WTC11 (cell line): Measurements from ENCODE around the gene BLOC1S1. TPM values are rescaled to one million over a fixed set of nuclear protein-coding genes. Genes with fewer than 3 reads are reported as not detected.

Experiments
- ATAC-seq: fragments of 200-7000 bp; cut with Tn5 transposase; 2 replicates; pipeline ENCODE4 v1.10.0; 2021; ENCODE audit warnings: mild to moderate bottlenecking, moderate library complexity
- CTCF ChIA-PET: fragments of 300-600 bp; sonication (Branson Sonifier 250); formaldehyde crosslinking; loops from one replicate; lab custom pipeline; 2021; ENCODE audit warnings: antibody characterized with exemption; lab: Charles Lee
- POLR2A ChIA-PET: fragments of 350-600 bp; sonication (Branson Sonifier 250); formaldehyde crosslinking; loops from one replicate; lab custom pipeline; 2021; ENCODE audit warnings: antibody characterized with exemption; lab: Charles Lee
- DNase-seq: peaks from one replicate; pipeline ENCODE4 v3.0.0; 2021; ENCODE audit warnings: low spot score
- H3K27ac Mint-ChIP-seq: 2 replicates; pipeline ENCODE4 v1.8.0; 2021; ENCODE audit warnings: mixed read lengths
- H3K27me3 Mint-ChIP-seq: 2 replicates; pipeline ENCODE4 v1.8.0; 2021; ENCODE audit warnings: low read depth, mild to moderate bottlenecking, moderate library complexity, mixed read lengths
- H3K36me3 Mint-ChIP-seq: 2 replicates; pipeline ENCODE4 v1.8.0; 2021; ENCODE audit warnings: mixed read lengths
- H3K4me1 Mint-ChIP-seq: 2 replicates; pipeline ENCODE4 v1.8.0; 2022; ENCODE audit warnings: mixed read lengths
- H3K4me3 Mint-ChIP-seq: 2 replicates; pipeline ENCODE4 v1.8.0; 2021; ENCODE audit warnings: mild to moderate bottlenecking, moderate library complexity, mixed read lengths
- H3K9me3 Mint-ChIP-seq: 2 replicates; pipeline ENCODE4 v1.8.0; 2021; ENCODE audit warnings: mixed read lengths
- ARID4B ChIP-seq: sonication (generic); formaldehyde crosslinking; IDR thresholded peaks from 2 replicates; pipeline ENCODE4 v1.8.0; 2023; ENCODE audit warnings: missing genetic modification reagents, mild to moderate bottlenecking, borderline replicate concordance
- CBFB ChIP-seq: sonication (generic); formaldehyde crosslinking; IDR thresholded peaks from 2 replicates; pipeline ENCODE4 v1.8.1; 2022; ENCODE audit warnings: mild to moderate bottlenecking, low read depth, missing genetic modification reagents
- ESRRA ChIP-seq: sonication (generic); formaldehyde crosslinking; IDR thresholded peaks from 2 replicates; pipeline ENCODE4 v1.8.1; 2022; ENCODE audit warnings: mild to moderate bottlenecking, missing genetic modification reagents, borderline replicate concordance
- KAT7 ChIP-seq: sonication (generic); formaldehyde crosslinking; IDR thresholded peaks from 2 replicates; pipeline ENCODE4 v1.8.1; 2023; ENCODE audit warnings: missing genetic modification reagents, mild to moderate bottlenecking, borderline replicate concordance
- RELA ChIP-seq: sonication (generic); formaldehyde crosslinking; IDR thresholded peaks from 2 replicates; pipeline ENCODE4 v1.8.1; 2022; ENCODE audit warnings: missing genetic modification reagents, mild to moderate bottlenecking, borderline replicate concordance
- RORB ChIP-seq: fragments of 250-450 bp; sonication (Bioruptor Pico); IDR thresholded peaks from 2 replicates; pipeline ENCODE4 v1.9.0; 2021; ENCODE audit warnings: mild to moderate bottlenecking
- ZNF121 ChIP-seq: sonication (generic); formaldehyde crosslinking; IDR thresholded peaks from 2 replicates; pipeline ENCODE4 v1.8.0; 2023; ENCODE audit warnings: missing genetic modification reagents
- ZNF281 ChIP-seq: sonication (generic); formaldehyde crosslinking; IDR thresholded peaks from 2 replicates; pipeline ENCODE4 v1.8.0; 2023; ENCODE audit warnings: mild to moderate bottlenecking, missing genetic modification reagents
- total RNA-seq: library from RNA; stranded (reverse); gene quantifications from 3 replicates; pipeline ENCODE4 v1.2.3, GENCODE V29; 2021
- TF ChIP-seq, protein P1 (sequence below): sonication (generic); formaldehyde crosslinking; IDR thresholded peaks from 2 replicates; pipeline ENCODE4 v1.8.1; 2023; ENCODE audit warnings: mild to moderate bottlenecking, missing genetic modification reagents, moderate library complexity
- TF ChIP-seq, protein P2 (sequence below): sonication (generic); formaldehyde crosslinking; IDR thresholded peaks from 2 replicates; pipeline ENCODE4 v1.8.1; 2022; ENCODE audit warnings: mild to moderate bottlenecking, moderate library complexity, missing genetic modification reagents
- TF ChIP-seq, protein P3 (sequence below): sonication (generic); formaldehyde crosslinking; IDR thresholded peaks from 2 replicates; pipeline ENCODE4 v1.8.1; 2022; ENCODE audit warnings: low read depth, mild to moderate bottlenecking, moderate library complexity, missing genetic modification reagents, borderline replicate concordance

The BLOC1S1 gene
- total RNA-seq, 1 experiment from 2014 or later: 81.9 TPM

DNA sequence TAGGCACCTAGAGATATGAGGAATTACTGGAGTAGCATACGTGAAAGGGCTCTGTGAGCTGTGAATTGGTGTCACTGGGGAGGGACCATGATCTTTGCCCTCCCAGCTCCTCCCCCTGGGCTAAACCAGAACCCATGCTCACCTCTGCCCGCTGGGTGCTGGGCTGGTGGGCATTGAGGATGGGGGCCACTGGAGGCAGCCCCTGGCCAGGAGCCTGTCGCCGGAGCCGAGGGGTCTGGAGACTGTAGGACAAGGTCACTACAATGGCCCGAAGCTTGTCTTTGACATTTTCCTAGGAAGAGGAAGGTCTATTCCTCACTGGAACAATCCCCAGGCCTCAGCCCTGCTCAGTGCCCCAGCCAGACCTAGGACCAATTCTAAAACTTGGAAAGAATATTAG is 19.7 kb upstream of the BLOC1S1 start:
- Mint-ChIP-seq H3K27me3 (no peaks in the 10 kb centered on the region), H3K9me3 (no peaks in the 10 kb centered on the region), H3K36me3 (peaks cover 22% of the 10 kb centered on the region), H3K4me1 (no peaks in the 10 kb centered on the region), H3K4me3 (no peak overlapping the region), H3K27ac (no peak overlapping the region)
- ChIA-PET CTCF (interaction anchor here (1.4 to 3.1 kb wide), 2 partner anchors 10 to 15 kb away, joined by 5 to 27 read pairs; partner anchors contain the start of gene ITGA7), POLR2A (interaction anchor here (0.5 kb wide), 1 partner anchor 34 kb away, joined by 3 read pairs; no protein-coding TSS in a partner anchor)
- no peak for DNase-seq
- TF ChIP-seq, protein P1, sequence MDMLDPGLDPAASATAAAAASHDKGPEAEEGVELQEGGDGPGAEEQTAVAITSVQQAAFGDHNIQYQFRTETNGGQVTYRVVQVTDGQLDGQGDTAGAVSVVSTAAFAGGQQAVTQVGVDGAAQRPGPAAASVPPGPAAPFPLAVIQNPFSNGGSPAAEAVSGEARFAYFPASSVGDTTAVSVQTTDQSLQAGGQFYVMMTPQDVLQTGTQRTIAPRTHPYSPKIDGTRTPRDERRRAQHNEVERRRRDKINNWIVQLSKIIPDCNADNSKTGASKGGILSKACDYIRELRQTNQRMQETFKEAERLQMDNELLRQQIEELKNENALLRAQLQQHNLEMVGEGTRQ: no peak
- TF ChIP-seq, protein P2, sequence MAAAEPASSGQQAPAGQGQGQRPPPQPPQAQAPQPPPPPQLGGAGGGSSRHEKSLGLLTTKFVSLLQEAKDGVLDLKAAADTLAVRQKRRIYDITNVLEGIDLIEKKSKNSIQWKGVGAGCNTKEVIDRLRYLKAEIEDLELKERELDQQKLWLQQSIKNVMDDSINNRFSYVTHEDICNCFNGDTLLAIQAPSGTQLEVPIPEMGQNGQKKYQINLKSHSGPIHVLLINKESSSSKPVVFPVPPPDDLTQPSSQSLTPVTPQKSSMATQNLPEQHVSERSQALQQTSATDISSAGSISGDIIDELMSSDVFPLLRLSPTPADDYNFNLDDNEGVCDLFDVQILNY: no peak
- TF ChIP-seq ESRRA (CRISPR knock-in tag) (no peak), ZNF281 (CRISPR knock-in tag) (no peak), RORB (CRISPR knock-in tag) (no peak), CBFB (no peak), RELA (CRISPR knock-in tag) (no peak)
- TF ChIP-seq, protein P3, sequence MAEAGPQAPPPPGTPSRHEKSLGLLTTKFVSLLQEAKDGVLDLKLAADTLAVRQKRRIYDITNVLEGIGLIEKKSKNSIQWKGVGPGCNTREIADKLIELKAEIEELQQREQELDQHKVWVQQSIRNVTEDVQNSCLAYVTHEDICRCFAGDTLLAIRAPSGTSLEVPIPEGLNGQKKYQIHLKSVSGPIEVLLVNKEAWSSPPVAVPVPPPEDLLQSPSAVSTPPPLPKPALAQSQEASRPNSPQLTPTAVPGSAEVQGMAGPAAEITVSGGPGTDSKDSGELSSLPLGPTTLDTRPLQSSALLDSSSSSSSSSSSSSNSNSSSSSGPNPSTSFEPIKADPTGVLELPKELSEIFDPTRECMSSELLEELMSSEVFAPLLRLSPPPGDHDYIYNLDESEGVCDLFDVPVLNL (CRISPR knock-in tag): no peak
- no peak for ATAC-seq

DNA sequence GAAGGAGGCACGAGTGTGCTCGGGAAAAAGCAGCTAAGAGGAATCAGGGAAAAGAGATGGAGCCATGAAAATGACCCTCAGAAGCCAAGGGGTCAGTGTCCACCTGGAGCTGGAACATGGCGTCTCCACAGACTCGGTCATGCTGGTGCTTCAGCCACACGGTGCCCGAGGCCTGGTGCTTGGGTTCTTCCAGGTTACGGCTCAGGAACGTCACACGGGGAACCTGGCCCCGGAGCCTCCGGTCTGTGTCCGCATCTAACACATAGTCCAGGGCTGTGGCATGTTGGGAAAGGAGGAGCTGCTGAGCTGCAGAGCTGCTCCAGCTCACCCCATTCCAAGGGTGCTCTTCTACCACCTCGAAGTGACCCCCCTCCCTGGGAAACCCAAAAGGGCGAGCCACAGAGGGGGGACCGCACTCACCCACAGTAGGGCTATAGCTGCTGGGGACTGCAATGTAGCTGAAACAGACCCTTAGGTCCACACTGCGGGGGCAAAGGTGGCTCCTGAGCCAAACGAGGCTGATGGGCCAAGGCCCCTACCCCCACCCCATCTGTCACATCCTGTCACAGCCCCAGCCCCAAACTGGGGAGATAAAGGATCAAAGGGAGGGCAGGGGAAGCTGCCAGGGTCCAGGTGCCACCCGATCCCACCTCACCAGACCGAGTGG is 18.9 kb upstream of the BLOC1S1 start:
- TF ChIP-seq ARID4B (CRISPR knock-in tag): no peak
- no peak for TF ChIP-seq KAT7 (CRISPR knock-in tag)
- TF ChIP-seq ZNF121: no peak
- no peak for TF ChIP-seq ZNF281 (CRISPR knock-in tag)
- TF ChIP-seq, all 79 proteins: peak for 0
- Mint-ChIP-seq H3K4me1 (no peaks in the 10 kb centered on the region), H3K4me3 (no peak overlapping the region), H3K27me3 (no peaks in the 10 kb centered on the region), H3K36me3 (peaks cover 21% of the 10 kb centered on the region), H3K9me3 (no peaks in the 10 kb centered on the region), H3K27ac (peak overlapping the region; percentile 32; the same call in 1 of the 2 replicates)
- ChIA-PET CTCF (interaction anchor here (1.4 to 3.1 kb wide), 2 partner anchors 10 to 15 kb away, joined by 5 to 27 read pairs; partner anchors contain the start of gene ITGA7), POLR2A (no interaction called here)
- DNase-seq: no peak
- ATAC-seq: no peak
